ENCODE data around the gene TACC2. TPM values are rescaled to one million over a fixed set of nuclear protein-coding genes. Genes with fewer than 3 reads are reported as not detected.

Gene TACC2
- total and polyA plus RNA-seq, 2 experiments from 2014 or later = 30.8 to 35.9 TPM

DNA sequence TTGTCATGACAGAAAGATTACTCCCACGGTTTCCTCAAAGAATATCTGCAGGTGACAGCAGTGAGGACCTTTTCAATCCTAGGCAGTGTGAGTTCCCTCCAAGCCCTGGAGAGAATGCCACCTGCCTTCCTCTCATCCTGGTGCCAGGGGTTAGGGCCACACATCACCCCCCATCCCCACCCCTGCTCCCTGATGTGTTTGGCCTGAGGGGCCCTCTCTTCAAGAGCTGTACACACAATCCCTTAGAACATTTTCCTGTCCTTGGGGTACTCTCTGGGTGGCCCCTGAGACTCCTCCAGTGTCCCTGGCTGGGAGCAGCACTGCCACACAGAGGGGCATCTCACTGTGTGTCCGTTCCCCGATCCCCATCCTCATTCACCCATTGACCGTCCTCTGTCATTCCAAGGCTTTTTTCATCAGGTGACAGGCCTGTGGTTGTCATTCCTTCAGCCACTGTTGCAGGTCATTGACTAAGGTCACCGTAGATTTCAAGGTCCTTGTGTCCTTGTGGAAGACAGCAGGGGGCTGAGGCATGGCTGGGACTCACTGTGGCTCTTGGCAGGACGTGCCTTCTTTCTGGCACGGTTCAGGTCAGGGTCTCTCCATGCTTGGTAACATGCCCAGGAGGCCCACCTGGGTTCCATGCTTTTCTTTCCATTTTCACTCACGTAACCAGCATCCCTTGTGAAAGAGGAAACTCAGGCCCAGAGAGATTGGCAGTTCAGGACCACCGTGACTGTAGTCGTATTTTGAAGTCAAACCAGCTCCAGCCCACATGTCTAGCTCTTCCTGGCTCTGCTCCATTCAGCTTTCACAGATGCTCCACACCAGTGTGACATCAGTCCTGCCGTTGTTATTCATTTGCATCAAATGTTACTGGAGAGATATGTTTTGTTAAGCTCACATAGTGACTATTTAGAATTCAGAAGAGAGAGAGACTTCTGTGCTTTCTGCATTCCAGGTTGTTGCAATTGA is 255.3 kb downstream of the TACC2 start:
- Mint-ChIP-seq H3K36me3 (ENCODE audit: low read depth) (peaks cover 51% of the 10 kb centered on the region), H3K9me3 (no peaks in the 10 kb centered on the region), H3K4me3 (no peak overlapping the region), H3K4me1 (peaks cover 3% of the 10 kb centered on the region; the same call in 1 of the 3 replicates), H3K27ac (no peak overlapping the region), H3K27me3 (ENCODE audit: insufficient read depth, low read depth, poor library complexity) (peaks cover 7% of the 10 kb centered on the region)
- no peaks in the 10 kb centered on the region for H3K79me2 ChIP-seq (replicated peaks; ENCODE audit: insufficient read depth)
- no peak overlapping the region for H3K4me3 ChIP-seq
- no peak overlapping the region for H3K4me2 ChIP-seq
- TF ChIP-seq CREB1 (CRISPR knock-in tag; IDR thresholded peaks at IDR 0.05; ENCODE audit: low read depth) (no peak), REST (IDR thresholded peaks at IDR 0.05; ENCODE audit: unreplicated experiment) (no peak), ETS1 (IDR thresholded peaks at IDR 0.05) (no peak), CTCF (conservative IDR thresholded peaks at IDR 0.05; ENCODE audit: low read depth in 2 of 2) (no peak), EZH2 (IDR thresholded peaks at IDR 0.05; ENCODE audit: low read depth, unreplicated experiment) (no peak), ZNF462 (CRISPR knock-in tag; IDR thresholded peaks at IDR 0.05) (no peak), STAT1 (IDR thresholded peaks at IDR 0.05; ENCODE audit: unreplicated experiment) (no peak), POLR2AphosphoS5 (IDR thresholded peaks at IDR 0.05; ENCODE audit: low read depth) (no peak), EZH2phosphoT487 (IDR thresholded peaks at IDR 0.05; ENCODE audit: unreplicated experiment) (no peak), ZNF331 (CRISPR knock-in tag; IDR thresholded peaks at IDR 0.05; ENCODE audit: low read depth) (no peak), ZNF114 (CRISPR knock-in tag; IDR thresholded peaks at IDR 0.05) (no peak), NANOG (IDR thresholded peaks at IDR 0.05; ENCODE audit: borderline replicate concordance) (no peak)
- ATAC-seq = no peak
- no peak for DNase-seq (ENCODE audit: low spot score)
- no peak overlapping the region for H3K27ac ChIP-seq (ENCODE audit: low read depth)
- no peak overlapping the region for H2AFZ ChIP-seq
- H3K4me1 ChIP-seq (ENCODE audit: insufficient read depth) = no peaks in the 10 kb centered on the region
- 0 out of 2 replicates have a peak, but pooled peaks cover 6% of the 10 kb centered on the region for H4K20me1 ChIP-seq (replicated peaks; ENCODE audit: insufficient read depth)
- peaks cover 14% of the 10 kb centered on the region for H3K36me3 ChIP-seq (ENCODE audit: insufficient read depth)
- H3K27me3 ChIP-seq (ENCODE audit: insufficient read depth) = no peaks in the 10 kb centered on the region
- H3K9me2 ChIP-seq (ENCODE audit: insufficient read depth) = no peaks in the 10 kb centered on the region
- H3F3A ChIP-seq (replicated peaks; ENCODE audit: low read depth) = no peaks in the 10 kb centered on the region
